Colonic mucosa (tissue), 4 donors: ENCODE data around the gene FIBCD1. TPM values are rescaled to one million over a fixed set of nuclear protein-coding genes. Genes with fewer than 3 reads are reported as not detected.

ENCODE experiments used
- DNase-seq: peaks from one replicate; pipeline ENCODE4 v3.0.0-alpha.2; 2020
- H3K27ac ChIP-seq: fragments of 200-600 bp; one replicate; pipeline ENCODE4 v1.8.0; 2021
- H3K27me3 ChIP-seq: fragments of 200-600 bp; one replicate; pipeline ENCODE4 v1.8.0; 2021
- H3K36me3 ChIP-seq: fragments of 200-600 bp; one replicate; pipeline ENCODE4 v1.8.0; 2021
- H3K4me1 ChIP-seq: fragments of 200-600 bp; one replicate; pipeline ENCODE4 v1.8.0; 2021; ENCODE audit warnings: mild to moderate bottlenecking
- H3K4me3 ChIP-seq: fragments of 200-600 bp; one replicate; pipeline ENCODE4 v1.8.0; 2021
- H3K9ac ChIP-seq, 2 donors: one replicate each; pipeline ENCODE4 v1.7.0; 2013; ENCODE audit warnings: control low read depth in 2 of 2, low read depth in 2 of 2, low read length in 2 of 2
- H3K9me3 ChIP-seq: fragments of 200-600 bp; one replicate; pipeline ENCODE4 v1.8.0; 2021
- CTCF ChIP-seq: fragments of 200-600 bp; IDR thresholded peaks from one replicate; pipeline ENCODE4 v1.8.0; 2022; ENCODE audit warnings: antibody characterized with exemption, mild to moderate bottlenecking
- intact Hi-C: fragments of 100-400 bp; cut with DNase I; formaldehyde crosslinking; loops from one replicate; pipeline ENCODE4 v1.14.1; 2022
- total RNA-seq, 2 donors: library from RNA; stranded (reverse); fragmentation: NEBNext Ultra II Directional in 1 of 2; extraction: Animal tissue kit (Norgen Biotek cat#: 25700) in 1 of 2; gene quantifications; one replicate each; pipeline ENCODE4 v1.2.1, GENCODE V29; 2021
- donor health status: healthy.
- donor health status: DM: no; HTN: no; CAD: no.
- donor health status: DM: no; HTN: no; CAD: no.

Gene FIBCD1
- total RNA-seq, 2 donors from 2014 or later = 9.0 to 32.9 TPM

DNA sequence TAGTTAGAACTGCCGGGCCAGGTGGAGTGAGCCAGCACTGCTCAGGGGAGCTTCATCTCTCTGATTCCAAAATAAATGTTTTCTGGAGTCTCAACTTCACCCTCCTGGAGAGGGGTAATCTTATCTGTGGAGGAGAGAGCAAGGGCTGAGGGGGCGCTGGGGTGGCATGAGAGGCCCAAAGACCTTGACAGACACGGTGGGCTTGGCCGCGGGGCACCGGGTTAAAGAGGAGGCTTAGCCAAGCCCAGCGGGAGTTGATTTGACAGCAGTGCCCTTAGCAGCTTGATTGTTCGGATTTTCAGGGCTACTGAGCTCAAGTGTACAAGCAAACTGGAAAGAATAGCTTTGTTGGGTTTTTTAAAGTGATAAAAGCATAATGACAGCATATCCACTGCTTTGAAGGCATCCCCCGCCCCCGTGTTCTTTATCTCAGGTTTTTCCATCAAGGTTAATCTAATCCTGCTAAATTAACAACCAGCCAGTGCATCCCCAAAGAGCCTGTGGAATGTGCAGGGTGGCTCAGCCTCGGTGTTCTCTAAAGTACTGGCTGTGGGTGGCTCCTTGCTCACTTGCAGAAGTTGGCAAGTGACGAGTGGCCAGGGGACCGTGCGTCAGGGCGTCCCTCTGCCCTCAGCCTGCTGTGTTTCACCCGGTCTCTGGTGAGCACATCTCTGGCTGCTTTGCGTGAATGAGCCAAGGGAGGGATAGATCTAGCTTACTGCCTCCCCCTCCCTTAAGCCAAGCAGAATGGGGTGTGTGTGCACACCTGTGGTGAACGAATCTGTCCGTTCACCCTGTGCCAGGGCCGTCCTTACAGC is 48.0 kb downstream of the FIBCD1 start:
- H3K9ac ChIP-seq = no peak overlapping the region
- H3K4me3 ChIP-seq = no peak overlapping the region
- TF ChIP-seq CTCF = no peak
- no peak overlapping the region for H3K27ac ChIP-seq
- H3K36me3 ChIP-seq = peaks cover 13% of the 10 kb centered on the region
- DNase-seq = no peak
- no peaks in the 10 kb centered on the region for H3K4me1 ChIP-seq
- intact Hi-C loops = loop anchor here (5.0 to 10.0 kb wide), 2 partner anchors 51 to 104 kb away; no protein-coding TSS in a partner anchor
- H3K27me3 ChIP-seq = no peaks in the 10 kb centered on the region
- H3K9me3 ChIP-seq = no peaks in the 10 kb centered on the region

- intact Hi-C loops = loop anchor here (5.0 to 10.0 kb wide), 2 partner anchors 52 to 105 kb away; no protein-coding TSS in a partner anchor
- Histone ChIP-seq H3K27ac (no peak overlapping the region), H3K4me1 (no peaks in the 10 kb centered on the region), H3K9ac (no peak overlapping the region), H3K27me3 (no peaks in the 10 kb centered on the region), H3K9me3 (no peaks in the 10 kb centered on the region), H3K36me3 (peaks cover 13% of the 10 kb centered on the region), H3K4me3 (no peak overlapping the region)
- TF ChIP-seq CTCF = no peak
- DNase-seq = no peak
These were observed 48.9 kb downstream of the FIBCD1 start for GRCh38 chr9:130890124-130890523.

- intact Hi-C loops = no loop called here
- no peaks in the 10 kb centered on the region for H3K27me3 ChIP-seq
These were observed 50.7 kb downstream of the FIBCD1 start for GRCh38 chr9:130888146-130888885.

GRCh38 chr9:130887494-130888144 is 51.4 kb downstream of the FIBCD1 start:
- DNase-seq = no peak
- H3K27ac ChIP-seq = no peak overlapping the region
- peaks cover 29% of the 10 kb centered on the region for H3K36me3 ChIP-seq
- intact Hi-C loops = no loop called here
- H3K4me1 ChIP-seq = no peaks in the 10 kb centered on the region
- H3K9me3 ChIP-seq = no peaks in the 10 kb centered on the region
- H3K9ac ChIP-seq = no peak overlapping the region
- TF ChIP-seq CTCF = no peak
- H3K27me3 ChIP-seq = no peaks in the 10 kb centered on the region
- no peak overlapping the region for H3K4me3 ChIP-seq

More at GRCh38 chr9:130888146-130888885, 50.7 kb downstream of the FIBCD1 start:
- H3K4me1 ChIP-seq = no peaks in the 10 kb centered on the region
- H3K9me3 ChIP-seq = no peaks in the 10 kb centered on the region
- no peak overlapping the region for H3K9ac ChIP-seq
- no peak overlapping the region for H3K27ac ChIP-seq
- DNase-seq = no peak
- no peak overlapping the region for H3K4me3 ChIP-seq
- TF ChIP-seq CTCF = no peak
- H3K36me3 ChIP-seq = peaks cover 29% of the 10 kb centered on the region

GRCh38 chr9:130886981-130887380 is 52.1 kb downstream of the FIBCD1 start:
- Histone ChIP-seq H3K4me3 (no peak overlapping the region), H3K4me1 (no peaks in the 10 kb centered on the region), H3K9ac (no peak overlapping the region), H3K9me3 (no peaks in the 10 kb centered on the region), H3K27me3 (no peaks in the 10 kb centered on the region), H3K27ac (no peak overlapping the region), H3K36me3 (peaks cover 32% of the 10 kb centered on the region)
- intact Hi-C loops = no loop called here
- TF ChIP-seq CTCF = no peak
- no peak for DNase-seq
